Vagina (tissue), 2 donors: Measurements from ENCODE around the gene AQP11. TPM values are rescaled to one million over a fixed set of nuclear protein-coding genes. Genes with fewer than 3 reads are reported as not detected.

Source experiments
- DNase-seq, 2 donors: peaks; one replicate each; pipeline ENCODE4 v3.0.0-alpha.2; 2017; ENCODE audit errors: extremely low spot score in 2 of 2
- H3K27ac ChIP-seq: fragments of 200-600 bp; sonication (generic); one replicate; pipeline ENCODE4 v1.5.1; 2019
- H3K27me3 ChIP-seq: fragments of 200-600 bp; sonication (generic); one replicate; pipeline ENCODE4 v1.5.1; 2019
- H3K36me3 ChIP-seq, 2 donors: fragments of 200-600 bp; sonication (generic); one replicate each; pipeline ENCODE4 v1.5.1; 2017 to 2019
- H3K4me1 ChIP-seq: fragments of 200-600 bp; sonication (generic); one replicate; pipeline ENCODE4 v1.5.1; 2019
- H3K4me3 ChIP-seq, 2 donors: fragments of 200-600 bp; sonication (generic); 1 replicate in 1 of 2; 2 replicates in 1 of 2; pipeline ENCODE4 v1.5.1; 2016 to 2019
- H3K9me3 ChIP-seq: fragments of 200-600 bp; sonication (generic); one replicate; pipeline ENCODE4 v1.5.1; 2019
- POLR2A ChIP-seq, 2 donors: fragments of 450-650 bp; IDR thresholded peaks; one replicate each; pipeline ENCODE4 v1.6.1; 2017; ENCODE audit warnings: antibody characterized with exemption in 2 of 2, mild to moderate bottlenecking in 2 of 2, moderate library complexity in 2 of 2
- POLR2AphosphoS5 ChIP-seq, 2 donors: sonication (generic); formaldehyde crosslinking; IDR thresholded peaks; one replicate each; pipeline ENCODE4 v1.9.0; 2017; ENCODE audit warnings: antibody characterized with exemption in 2 of 2, mild to moderate bottlenecking in 2 of 2, low read depth in 1 of 2; ENCODE audit not compliant: insufficient read depth in 1 of 2
- intact Hi-C: fragments of 100-400 bp; cut with DNase I; formaldehyde crosslinking; loops from one replicate; pipeline ENCODE4 v1.15.1; 2023
- total RNA-seq: library from RNA; depleted of rRNA; stranded (reverse); fragments of >200 nt; gene quantifications from one replicate; pipeline ENCODE4 v1.2.3, GENCODE V29; 2016
- TF ChIP-seq, protein P1 (sequence below), 3 experiments: fragments of 450-650 bp in 2 of 3; fragments of 200-600 bp in 1 of 3; sonication (generic) in 1 of 3; IDR thresholded peaks; one replicate each; pipeline ENCODE4 v1.5.1; 2017 to 2019; ENCODE audit warnings: antibody characterized with exemption in 3 of 3, mild to moderate bottlenecking in 2 of 3, moderate library complexity in 2 of 3

AQP11 gene
- total RNA-seq, 1 donor from 2014 or later, result 1.7 TPM

DNA sequence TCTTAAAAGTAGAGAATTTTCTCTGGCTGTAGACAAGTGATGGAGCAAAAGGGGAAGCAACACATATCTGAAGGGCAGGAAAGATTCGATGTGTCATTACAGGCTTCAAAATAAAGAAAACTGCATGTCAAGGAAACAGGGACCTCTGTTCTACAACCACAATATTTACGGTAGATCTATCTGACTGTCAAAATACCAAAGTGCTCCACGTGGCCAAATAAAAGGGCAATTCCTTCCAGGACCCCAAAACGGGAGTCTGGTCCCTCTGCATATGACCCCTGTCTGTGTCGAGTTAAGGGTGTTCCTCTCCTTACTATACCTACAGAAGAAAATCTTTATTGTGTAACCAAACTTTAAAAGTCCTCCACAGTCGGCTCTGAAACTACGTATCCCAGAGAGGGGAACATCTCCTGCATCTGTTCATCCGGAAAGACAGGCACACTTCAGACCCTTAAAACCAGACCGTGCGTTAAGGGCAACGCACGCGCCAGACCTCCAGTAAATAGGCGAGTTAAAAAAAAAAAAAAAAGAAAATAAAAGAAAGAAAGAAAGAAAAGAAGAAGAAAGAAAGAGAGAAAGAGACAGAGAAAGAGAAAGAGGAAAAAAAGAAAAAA lies 47.1 kb downstream of the AQP11 start:
- no peak for DNase-seq
- peak overlapping the region; percentile 74 for H3K27ac ChIP-seq
- H3K4me3 ChIP-seq, result peak overlapping the region; percentile 77 to 91
- H3K36me3 ChIP-seq, result no peaks in the 10 kb centered on the region
- no peaks in the 10 kb centered on the region for H3K9me3 ChIP-seq
- intact Hi-C loops, result no loop called here
- TF ChIP-seq POLR2AphosphoS5 (IDR thresholded peaks at IDR 0.05; ENCODE audit: insufficient read depth in 1 of 2, low read depth in 1 of 2) (no peak), POLR2A (IDR thresholded peaks at IDR 0.05) (no peak)
- TF ChIP-seq, protein P1, sequence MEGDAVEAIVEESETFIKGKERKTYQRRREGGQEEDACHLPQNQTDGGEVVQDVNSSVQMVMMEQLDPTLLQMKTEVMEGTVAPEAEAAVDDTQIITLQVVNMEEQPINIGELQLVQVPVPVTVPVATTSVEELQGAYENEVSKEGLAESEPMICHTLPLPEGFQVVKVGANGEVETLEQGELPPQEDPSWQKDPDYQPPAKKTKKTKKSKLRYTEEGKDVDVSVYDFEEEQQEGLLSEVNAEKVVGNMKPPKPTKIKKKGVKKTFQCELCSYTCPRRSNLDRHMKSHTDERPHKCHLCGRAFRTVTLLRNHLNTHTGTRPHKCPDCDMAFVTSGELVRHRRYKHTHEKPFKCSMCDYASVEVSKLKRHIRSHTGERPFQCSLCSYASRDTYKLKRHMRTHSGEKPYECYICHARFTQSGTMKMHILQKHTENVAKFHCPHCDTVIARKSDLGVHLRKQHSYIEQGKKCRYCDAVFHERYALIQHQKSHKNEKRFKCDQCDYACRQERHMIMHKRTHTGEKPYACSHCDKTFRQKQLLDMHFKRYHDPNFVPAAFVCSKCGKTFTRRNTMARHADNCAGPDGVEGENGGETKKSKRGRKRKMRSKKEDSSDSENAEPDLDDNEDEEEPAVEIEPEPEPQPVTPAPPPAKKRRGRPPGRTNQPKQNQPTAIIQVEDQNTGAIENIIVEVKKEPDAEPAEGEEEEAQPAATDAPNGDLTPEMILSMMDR (IDR thresholded peaks at IDR 0.05), result no peak
- H3K27me3 ChIP-seq, result no peaks in the 10 kb centered on the region
- H3K4me1 ChIP-seq, result peaks cover 29% of the 10 kb centered on the region

DNA sequence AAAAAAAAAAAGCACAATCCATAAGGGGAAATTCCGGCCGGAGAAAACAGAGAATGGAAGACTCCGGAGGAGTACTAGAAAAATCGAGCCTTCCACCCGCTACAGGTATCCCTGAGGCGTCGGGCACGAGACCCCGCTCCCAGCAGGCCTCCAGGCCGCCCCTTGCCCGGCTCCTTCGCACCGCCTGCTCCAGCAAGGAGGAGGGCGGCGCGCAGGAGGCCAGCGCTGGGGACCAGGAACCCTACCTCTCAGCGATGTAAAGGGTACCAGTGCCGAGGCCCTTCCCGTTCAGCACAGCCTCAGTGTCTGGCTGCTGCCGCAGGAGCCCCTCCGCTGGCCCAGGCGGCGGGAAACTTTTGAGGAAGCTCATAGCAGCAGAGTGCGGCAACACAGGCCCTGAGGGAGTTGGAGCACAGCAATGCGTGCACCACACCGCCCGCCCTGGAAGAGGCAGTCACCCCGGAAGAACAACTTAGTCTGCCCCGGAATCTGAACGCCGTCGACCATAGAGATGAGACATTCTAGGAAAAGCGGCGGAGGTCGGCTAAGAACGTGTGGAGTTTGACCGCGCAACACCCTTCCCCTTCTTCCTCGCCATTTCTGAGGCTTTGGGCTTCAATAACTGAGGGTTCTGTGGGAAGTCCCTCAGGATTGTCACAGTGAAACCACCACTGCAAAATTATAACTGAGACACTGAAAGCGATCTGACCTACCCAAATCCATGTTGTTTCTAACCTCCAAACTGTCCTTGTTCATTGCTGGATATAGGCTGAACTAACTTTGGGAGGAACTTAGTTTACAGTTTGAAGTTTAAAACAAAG lies 47.8 kb downstream of the AQP11 start, which contains the start of gene CLNS1A:
TSS of gene CLNS1A (minus strand) at position 450 of the 821 bp plus-strand sequence. CDS start at position 370, 80 bp downstream.
- intact Hi-C loops, result no loop called here
- H3K27ac ChIP-seq, result peak within 1 kb of the TSS; percentile 74
- peak in 1 of 2 donors; percentile 37 for TF ChIP-seq POLR2A (IDR thresholded peaks at IDR 0.05)
- peak; percentile 82 to 89 for TF ChIP-seq POLR2AphosphoS5 (IDR thresholded peaks at IDR 0.05; ENCODE audit: insufficient read depth in 1 of 2, low read depth in 1 of 2)
- TF ChIP-seq, protein P1 (IDR thresholded peaks at IDR 0.05), result no peak
- peaks cover 29% of the 10 kb centered on the region for H3K4me1 ChIP-seq
- peak in 1 of 2 donors; percentile 89 for DNase-seq
- H3K9me3 ChIP-seq, result no peaks in the 10 kb centered on the region
- no peaks in the 10 kb centered on the region for H3K27me3 ChIP-seq
- no peaks in the 10 kb centered on the region for H3K36me3 ChIP-seq
- H3K4me3 ChIP-seq, result peak within 1 kb of the TSS; percentile 77 to 91

DNA sequence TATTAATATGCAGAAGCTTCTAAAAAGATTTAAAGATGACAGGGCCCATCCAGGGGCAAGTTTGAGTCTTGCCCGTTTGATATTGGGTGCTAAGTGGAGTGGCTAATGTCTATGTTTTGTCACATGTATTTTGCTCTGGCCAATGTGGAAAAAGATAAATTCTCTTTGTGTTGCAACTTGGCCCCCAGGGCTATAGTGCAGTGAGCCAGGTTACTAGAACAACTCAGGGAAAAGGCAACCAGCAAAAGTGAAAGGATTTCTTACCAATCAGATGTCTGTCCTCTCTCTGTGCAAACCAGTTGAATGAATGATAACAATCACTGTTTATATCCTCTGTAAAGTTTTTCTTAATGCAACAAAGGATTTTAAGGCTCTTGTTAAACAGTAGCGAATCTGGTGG lies 52.5 kb downstream of the AQP11 start:
- peaks cover 6% of the 10 kb centered on the region for H3K4me1 ChIP-seq
- TF ChIP-seq POLR2A (IDR thresholded peaks at IDR 0.05) (no peak), POLR2AphosphoS5 (IDR thresholded peaks at IDR 0.05; ENCODE audit: insufficient read depth in 1 of 2, low read depth in 1 of 2) (no peak)
- TF ChIP-seq, protein P1 (IDR thresholded peaks at IDR 0.05), result no peak
- H3K4me3 ChIP-seq, result no peak overlapping the region
- no peak for DNase-seq
- H3K9me3 ChIP-seq, result no peaks in the 10 kb centered on the region
- H3K27me3 ChIP-seq, result no peaks in the 10 kb centered on the region
- H3K36me3 ChIP-seq, result no peaks in the 10 kb centered on the region
- no peak overlapping the region for H3K27ac ChIP-seq
- intact Hi-C loops, result no loop called here

DNA sequence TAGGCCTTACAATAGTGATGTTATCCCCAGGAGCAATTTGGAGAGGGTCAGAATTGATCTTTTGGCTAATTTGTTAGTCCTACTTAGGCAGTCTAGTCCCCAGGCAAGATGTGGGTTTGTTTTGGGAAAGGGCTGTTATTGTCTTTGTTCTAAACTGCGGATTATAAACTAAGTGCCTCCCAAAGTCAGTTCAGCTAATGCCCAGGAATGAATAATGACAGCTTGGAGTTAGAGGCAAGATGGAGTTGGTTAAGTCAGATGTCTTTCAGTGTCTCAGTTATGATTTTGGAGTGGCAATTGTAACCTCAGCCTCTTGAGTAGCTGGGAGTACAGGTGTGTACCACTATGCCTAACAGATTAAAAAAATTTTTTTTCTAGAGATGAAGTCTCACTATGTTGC lies 55.1 kb downstream of the AQP11 start:
- DNase-seq, result no peak
- TF ChIP-seq POLR2AphosphoS5 (IDR thresholded peaks at IDR 0.05; ENCODE audit: insufficient read depth in 1 of 2, low read depth in 1 of 2) (no peak), POLR2A (IDR thresholded peaks at IDR 0.05) (no peak)
- TF ChIP-seq, protein P1 (IDR thresholded peaks at IDR 0.05), result no peak
- no peak overlapping the region for H3K4me3 ChIP-seq
- no peaks in the 10 kb centered on the region for H3K36me3 ChIP-seq
- no peak overlapping the region for H3K27ac ChIP-seq
- no peaks in the 10 kb centered on the region for H3K27me3 ChIP-seq
- intact Hi-C loops, result no loop called here
- no peaks in the 10 kb centered on the region for H3K4me1 ChIP-seq
- H3K9me3 ChIP-seq, result no peaks in the 10 kb centered on the region
